Bronchial epithelial cell (primary cell): ENCODE measurements around the gene MRPL19. TPM values are rescaled to one million over a fixed set of nuclear protein-coding genes. Genes with fewer than 3 reads are reported as not detected.

Experiments used
- DNase-seq: peaks from one replicate; pipeline ENCODE4 v3.0.0-alpha.2; 2010; ENCODE audit warnings: low read depth
- FAIRE-seq: peaks from 2 replicates; lab custom pipeline; 2011; peaks lifted over from hg19 to GRCh38; lab: Jason Lieb, UNC
- H3K27me3 ChIP-seq: 2 replicates; pipeline ENCODE4 v1.5.1; 2011; ENCODE audit warnings: low read length; ENCODE audit not compliant: control insufficient read depth, insufficient read depth
- H3K36me3 ChIP-seq: 2 replicates; pipeline ENCODE4 v1.5.1; 2011; ENCODE audit warnings: low read length; ENCODE audit not compliant: control insufficient read depth, insufficient read depth
- H3K4me3 ChIP-seq: 2 replicates; pipeline ENCODE4 v1.5.1; 2011; ENCODE audit warnings: mild to moderate bottlenecking, low read depth, low read length, control low read depth
- total RNA-seq: library from RNA; depleted of rRNA; stranded (reverse); fragments of >200 nt; gene quantifications from 2 replicates; pipeline ENCODE4 v1.2.1, GENCODE V29; 2014
- TF ChIP-seq, protein P1 (sequence below): IDR thresholded peaks from 2 replicates; pipeline ENCODE4 v1.5.1; 2011; ENCODE audit warnings: mild to moderate bottlenecking, moderate library complexity, low read length, control low read depth, inconsistent platforms; ENCODE audit not compliant: insufficient read depth, severe bottlenecking

MRPL19 gene
- total RNA-seq, 1 donor from 2014 or later: 51.6 TPM

DNA sequence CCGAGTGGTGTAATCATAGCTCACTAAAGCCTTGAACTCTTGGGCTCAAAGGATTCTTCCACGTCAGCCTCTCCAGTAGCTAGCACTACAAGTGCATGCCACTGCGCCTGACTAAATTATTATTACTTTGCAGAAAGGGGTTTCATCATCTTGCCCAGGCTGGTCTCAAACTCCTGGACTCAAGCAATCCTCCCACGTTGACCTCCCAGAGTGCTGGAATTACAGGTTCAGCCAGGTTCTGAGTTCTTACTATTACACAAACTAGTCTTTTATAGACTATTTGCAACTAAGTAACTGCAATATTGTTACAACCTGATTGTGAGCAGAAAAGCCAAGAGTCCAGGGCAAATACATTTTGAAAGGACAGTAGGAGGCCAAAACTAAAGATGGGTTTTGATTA, 35.9 kb upstream of the MRPL19 start:
- TF ChIP-seq, protein P1, sequence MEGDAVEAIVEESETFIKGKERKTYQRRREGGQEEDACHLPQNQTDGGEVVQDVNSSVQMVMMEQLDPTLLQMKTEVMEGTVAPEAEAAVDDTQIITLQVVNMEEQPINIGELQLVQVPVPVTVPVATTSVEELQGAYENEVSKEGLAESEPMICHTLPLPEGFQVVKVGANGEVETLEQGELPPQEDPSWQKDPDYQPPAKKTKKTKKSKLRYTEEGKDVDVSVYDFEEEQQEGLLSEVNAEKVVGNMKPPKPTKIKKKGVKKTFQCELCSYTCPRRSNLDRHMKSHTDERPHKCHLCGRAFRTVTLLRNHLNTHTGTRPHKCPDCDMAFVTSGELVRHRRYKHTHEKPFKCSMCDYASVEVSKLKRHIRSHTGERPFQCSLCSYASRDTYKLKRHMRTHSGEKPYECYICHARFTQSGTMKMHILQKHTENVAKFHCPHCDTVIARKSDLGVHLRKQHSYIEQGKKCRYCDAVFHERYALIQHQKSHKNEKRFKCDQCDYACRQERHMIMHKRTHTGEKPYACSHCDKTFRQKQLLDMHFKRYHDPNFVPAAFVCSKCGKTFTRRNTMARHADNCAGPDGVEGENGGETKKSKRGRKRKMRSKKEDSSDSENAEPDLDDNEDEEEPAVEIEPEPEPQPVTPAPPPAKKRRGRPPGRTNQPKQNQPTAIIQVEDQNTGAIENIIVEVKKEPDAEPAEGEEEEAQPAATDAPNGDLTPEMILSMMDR: no peak
- H3K36me3 ChIP-seq: no peaks in the 10 kb centered on the region
- FAIRE-seq (no peak), DNase-seq (no peak)
- no peaks in the 10 kb centered on the region for H3K27me3 ChIP-seq
- H3K4me3 ChIP-seq: no peak overlapping the region

DNA sequence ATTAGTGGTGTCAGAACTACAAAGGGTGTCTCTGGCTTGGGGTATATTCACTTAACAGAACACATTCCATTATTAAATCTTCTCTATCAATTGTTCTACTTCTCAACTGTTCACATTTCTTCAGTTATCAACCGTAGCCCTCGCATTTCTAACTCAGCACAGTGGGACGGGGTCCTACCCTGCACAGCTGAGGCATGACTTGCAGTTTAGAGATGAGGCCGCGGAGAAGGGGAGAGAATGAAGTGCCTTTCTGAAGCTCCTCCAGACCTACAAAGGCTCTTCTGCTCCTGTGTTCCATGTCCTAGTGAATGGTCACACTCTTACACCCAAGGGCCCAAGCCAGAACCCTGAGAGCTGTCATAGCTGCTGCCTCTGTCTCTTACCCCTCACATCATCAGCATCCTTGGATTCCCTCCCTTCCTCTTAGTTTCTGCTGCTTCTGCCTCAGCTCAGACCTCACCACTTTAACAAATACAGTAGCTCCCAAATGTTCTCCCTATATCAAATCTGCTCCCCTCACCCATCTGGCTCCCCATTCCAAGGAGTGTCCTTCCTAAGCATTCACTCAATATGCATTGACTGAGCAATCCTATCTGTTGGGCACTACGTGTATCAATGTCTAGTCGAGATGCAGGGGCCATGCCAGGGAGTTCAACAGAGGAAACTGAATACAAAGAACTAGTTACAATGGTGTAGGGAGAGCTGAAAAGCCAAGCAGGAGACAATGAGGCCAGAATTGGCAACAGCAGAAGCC, 34.3 kb upstream of the MRPL19 start:
- DNase-seq: no peak
- H3K4me3 ChIP-seq: no peak overlapping the region
- no peaks in the 10 kb centered on the region for H3K27me3 ChIP-seq
- no peaks in the 10 kb centered on the region for H3K36me3 ChIP-seq
- TF ChIP-seq, protein P1: no peak
- FAIRE-seq: no peak

DNA sequence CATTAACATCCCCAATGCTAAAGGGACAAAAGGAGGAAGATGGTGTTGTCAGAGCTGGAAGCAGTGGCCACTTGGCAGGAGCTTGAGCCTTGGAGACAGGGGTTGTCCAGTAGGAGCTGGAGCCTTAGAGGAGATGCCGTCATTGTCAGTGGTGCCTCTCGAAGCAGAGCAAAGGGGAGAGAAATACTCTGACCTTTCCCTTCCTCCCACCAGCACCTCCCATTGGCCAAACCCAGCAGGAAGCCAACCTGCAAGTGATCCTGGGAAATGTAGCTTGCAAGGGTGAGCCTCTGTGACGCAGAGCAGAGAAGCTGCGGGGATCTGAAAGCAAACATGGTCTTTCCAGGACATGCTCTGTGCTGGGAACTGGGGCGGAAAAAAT, 33.7 kb upstream of the MRPL19 start:
- no peak for FAIRE-seq
- H3K27me3 ChIP-seq: no peaks in the 10 kb centered on the region
- no peaks in the 10 kb centered on the region for H3K36me3 ChIP-seq
- no peak for DNase-seq
- TF ChIP-seq, protein P1: no peak
- no peak overlapping the region for H3K4me3 ChIP-seq

DNA sequence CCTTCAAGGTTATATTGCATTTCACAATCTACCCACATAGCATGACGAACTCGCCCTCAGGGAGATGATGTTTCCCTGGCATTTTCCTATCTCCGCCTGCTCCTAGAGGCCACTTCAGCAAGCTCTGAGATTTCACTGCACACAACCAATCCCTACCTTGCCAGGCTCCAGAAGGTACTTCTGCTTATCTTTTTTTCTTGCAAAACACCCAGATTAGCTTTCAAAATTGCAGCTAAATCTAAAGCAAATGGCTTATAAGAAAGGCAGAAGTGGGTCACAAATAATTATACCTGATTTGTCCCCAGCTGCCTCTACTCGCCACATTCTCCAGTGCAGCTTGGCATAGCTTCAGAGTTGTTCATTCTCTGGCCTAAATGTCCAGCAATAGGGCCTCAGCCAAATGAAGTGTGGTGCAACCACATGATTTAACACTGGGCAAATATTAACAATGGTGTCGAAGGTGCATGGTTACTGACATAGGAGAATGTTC, 32.4 kb upstream of the MRPL19 start:
- Histone ChIP-seq H3K27me3 (no peaks in the 10 kb centered on the region), H3K4me3 (no peak overlapping the region), H3K36me3 (no peaks in the 10 kb centered on the region)
- TF ChIP-seq, protein P1: peak; percentile 6
- FAIRE-seq: peak; percentile 50
- peak; percentile 80 for DNase-seq

DNA sequence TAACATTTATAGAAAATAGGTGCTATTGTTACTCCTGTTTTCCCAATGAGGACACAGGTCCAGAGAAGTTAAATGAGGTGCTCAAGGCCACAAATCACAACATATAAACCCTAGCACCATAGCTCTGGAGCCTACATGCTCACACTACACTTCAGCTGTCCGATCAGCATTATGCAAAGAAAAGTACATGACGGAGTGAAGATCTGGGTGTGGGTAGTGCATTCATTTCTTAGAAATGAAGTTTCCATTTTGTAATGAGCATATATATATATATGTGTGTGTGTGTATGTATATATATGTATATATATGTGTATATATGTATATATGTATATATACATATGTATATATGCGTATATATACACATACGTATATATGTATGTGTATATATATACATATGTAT, 30.2 kb upstream of the MRPL19 start:
- H3K36me3 ChIP-seq: no peaks in the 10 kb centered on the region
- no peak overlapping the region for H3K4me3 ChIP-seq
- TF ChIP-seq, protein P1: no peak
- no peak for DNase-seq
- no peak for FAIRE-seq
- H3K27me3 ChIP-seq: no peaks in the 10 kb centered on the region
